Measurements from ENCODE around the gene R3HDM4. TPM values are rescaled to one million over a fixed set of nuclear protein-coding genes. Genes with fewer than 3 reads are reported as not detected.

Gene R3HDM4
- total and polyA plus RNA-seq, 9 of the 15 experiments (the other 6 are each of a cell fraction or from before 2014, with no cell fraction given), result 3.2 to 154 (median 59.0) TPM

DNA sequence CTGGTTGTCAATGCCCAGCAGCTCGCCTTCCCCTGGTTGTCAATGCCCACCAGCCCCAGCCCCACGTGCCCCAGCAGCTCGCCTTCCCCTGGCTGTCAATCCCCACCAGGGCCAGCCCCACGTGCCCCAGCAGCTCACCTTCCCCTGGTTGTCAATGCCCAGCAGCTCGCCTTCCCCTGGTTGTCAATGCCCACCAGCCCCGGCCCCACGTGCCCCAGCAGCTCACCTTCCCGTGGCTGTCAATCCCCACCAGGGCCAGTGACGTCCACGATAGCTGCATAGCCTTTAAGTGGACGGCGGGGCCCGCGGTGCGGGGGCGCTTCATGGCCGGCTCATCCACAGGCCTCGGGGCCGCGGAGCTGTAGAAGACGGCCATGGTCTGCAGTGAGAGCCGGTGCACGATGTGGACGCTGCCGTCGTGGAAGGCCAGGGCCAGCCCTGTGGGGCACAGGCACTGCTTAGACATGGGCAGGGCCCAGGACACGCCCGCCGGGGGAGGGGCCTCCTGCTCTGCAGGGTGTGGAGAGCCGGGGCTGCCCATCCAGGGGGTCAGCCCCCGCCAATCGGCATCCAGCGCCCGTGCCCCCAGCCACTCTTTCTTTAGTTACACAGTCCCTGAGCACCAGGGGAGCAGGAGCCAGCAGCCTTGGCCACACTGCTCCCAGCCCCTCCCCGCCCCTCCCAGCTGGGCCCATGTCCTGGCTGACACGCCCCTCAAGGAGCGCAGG lies 33.1 kb downstream of the R3HDM4 start (continued):
- TF ChIP-seq BCLAF1 (IDR thresholded peaks at IDR 0.05; ENCODE audit: borderline replicate concordance in 1 of 2, control insufficient read depth in 1 of 2, low read depth in 2 of 2, low read length in 1 of 2) (no peak), NONO (IDR thresholded peaks at IDR 0.05; ENCODE audit: low read depth in 2 of 2, low read length in 1 of 2) (no peak), ELF2 (CRISPR knock-in tag; IDR thresholded peaks at IDR 0.05) (no peak), ZNF764 (CRISPR knock-in tag; IDR thresholded peaks at IDR 0.05; ENCODE audit: low read depth) (no peak), TFE3 (CRISPR knock-in tag; IDR thresholded peaks at IDR 0.05) (no peak), MTA1 (IDR thresholded peaks at IDR 0.05; ENCODE audit: borderline replicate concordance) (no peak), RBBP5 (IDR thresholded peaks at IDR 0.05; ENCODE audit: borderline replicate concordance, insufficient read depth, low read length, poor library complexity, severe bottlenecking) (no peak), MAFF (IDR thresholded peaks at IDR 0.05; ENCODE audit: low read length) (no peak), PTBP1 (IDR thresholded peaks at IDR 0.05; ENCODE audit: low read depth, low read length) (no peak), POLR2G (IDR thresholded peaks at IDR 0.05; ENCODE audit: low read depth, low read length) (peak; percentile 58), ZNF212 (CRISPR knock-in tag; IDR thresholded peaks at IDR 0.05) (no peak), MYBL2 (IDR thresholded peaks at IDR 0.05; ENCODE audit: low read depth) (no peak), MYBL2 (CRISPR knock-in tag; IDR thresholded peaks at IDR 0.05; ENCODE audit: borderline replicate concordance) (no peak), DPF2 (IDR thresholded peaks at IDR 0.05) (no peak), SMARCB1 (IDR thresholded peaks at IDR 0.05; ENCODE audit: insufficient read length, low read depth) (no peak), ZNF124 (CRISPR knock-in tag; IDR thresholded peaks at IDR 0.05) (no peak), HMBOX1 (IDR thresholded peaks at IDR 0.05) (no peak), ARID2 (IDR thresholded peaks at IDR 0.05) (no peak), NUFIP1 (IDR thresholded peaks at IDR 0.05; ENCODE audit: partially characterized antibody) (no peak)
- TF ChIP-seq, protein P1, sequence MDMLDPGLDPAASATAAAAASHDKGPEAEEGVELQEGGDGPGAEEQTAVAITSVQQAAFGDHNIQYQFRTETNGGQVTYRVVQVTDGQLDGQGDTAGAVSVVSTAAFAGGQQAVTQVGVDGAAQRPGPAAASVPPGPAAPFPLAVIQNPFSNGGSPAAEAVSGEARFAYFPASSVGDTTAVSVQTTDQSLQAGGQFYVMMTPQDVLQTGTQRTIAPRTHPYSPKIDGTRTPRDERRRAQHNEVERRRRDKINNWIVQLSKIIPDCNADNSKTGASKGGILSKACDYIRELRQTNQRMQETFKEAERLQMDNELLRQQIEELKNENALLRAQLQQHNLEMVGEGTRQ (CRISPR knock-in tag; IDR thresholded peaks at IDR 0.05), result no peak

Data from K562 (cell line).